ENCODE data around the gene FOXP1.

The FOXP1 gene

GRCh38 chr3:71428841-71429596 is 154.5 kb downstream of the FOXP1 start:
- no peak for DNase-seq (ENCODE audit: low read depth in 2 of 2)

- DNase-seq (ENCODE audit: low read depth in 2 of 2) = no peak
Observed at GRCh38 chr3:71425491-71426071, 157.9 kb downstream of the FOXP1 start.

- no peak for DNase-seq (ENCODE audit: low read depth in 2 of 2)
Observed at GRCh38 chr3:71423151-71423906, 160.2 kb downstream of the FOXP1 start.

- DNase-seq (ENCODE audit: low read depth in 2 of 2) = no peak
Observed at GRCh38 chr3:71421820-71422566, 161.5 kb downstream of the FOXP1 start.

GRCh38 chr3:71421475-71421819 is 162.1 kb downstream of the FOXP1 start:
- no peak for DNase-seq (ENCODE audit: low read depth in 2 of 2)

- DNase-seq (ENCODE audit: low read depth in 2 of 2) = no peak
Observed at GRCh38 chr3:71419369-71419768, 164.2 kb downstream of the FOXP1 start.

GRCh38 chr3:71417791-71418190 is 165.7 kb downstream of the FOXP1 start:
- DNase-seq (ENCODE audit: low read depth in 2 of 2) = no peak

GRCh38 chr3:71416876-71417275 is 166.7 kb downstream of the FOXP1 start:
- DNase-seq (ENCODE audit: low read depth in 2 of 2) = no peak

- DNase-seq (ENCODE audit: low read depth in 2 of 2) = no peak
Observed at GRCh38 chr3:71415681-71416122, 167.8 kb downstream of the FOXP1 start.

GRCh38 chr3:71414189-71414927 is 169.2 kb downstream of the FOXP1 start:
- DNase-seq (ENCODE audit: low read depth in 2 of 2) = no peak

GRCh38 chr3:71413572-71413971 is 170.0 kb downstream of the FOXP1 start:
- DNase-seq (ENCODE audit: low read depth in 2 of 2) = no peak

- DNase-seq (ENCODE audit: low read depth in 2 of 2) = no peak
Observed at GRCh38 chr3:71409352-71409751, 174.2 kb downstream of the FOXP1 start.

- DNase-seq (ENCODE audit: low read depth in 2 of 2) = no peak
Observed at GRCh38 chr3:71408903-71409302, 174.6 kb downstream of the FOXP1 start.

GRCh38 chr3:71407823-71408222 is 175.7 kb downstream of the FOXP1 start:
- DNase-seq (ENCODE audit: low read depth in 2 of 2) = no peak

- DNase-seq (ENCODE audit: low read depth in 2 of 2) = no peak
Observed at GRCh38 chr3:71406972-71407810, 176.3 kb downstream of the FOXP1 start.

GRCh38 chr3:71402911-71403310 is 180.6 kb downstream of the FOXP1 start:
- DNase-seq (ENCODE audit: low read depth in 2 of 2) = no peak

GRCh38 chr3:71402280-71402679 is 181.2 kb downstream of the FOXP1 start:
- DNase-seq (ENCODE audit: low read depth in 2 of 2) = no peak

- no peak for DNase-seq (ENCODE audit: low read depth in 2 of 2)
Observed at GRCh38 chr3:71401695-71402231, 181.8 kb downstream of the FOXP1 start.

- no peak for DNase-seq (ENCODE audit: low read depth in 2 of 2)
Observed at GRCh38 chr3:71400986-71401451, 182.5 kb downstream of the FOXP1 start.

- DNase-seq (ENCODE audit: low read depth in 2 of 2) = no peak
Observed at GRCh38 chr3:71399478-71399877, 184.1 kb downstream of the FOXP1 start.
